Progenitor cell of endocrine pancreas (in vitro differentiated cells): ENCODE data around the gene GPR148. TPM values are rescaled to one million over a fixed set of nuclear protein-coding genes. Genes with fewer than 3 reads are reported as not detected.

ENCODE experiments used
- DNase-seq: peaks from one replicate; pipeline ENCODE4 v3.0.0; 2021; ENCODE audit warnings: low spot score; ENCODE audit not compliant: unreplicated experiment
- H3K27ac Mint-ChIP-seq: 2 replicates; pipeline ENCODE4 v1.8.0; 2021; ENCODE audit warnings: mild to moderate bottlenecking, moderate library complexity, mixed read lengths
- H3K27me3 Mint-ChIP-seq: 2 replicates; pipeline ENCODE4 v1.8.0; 2021; ENCODE audit warnings: mixed read lengths
- H3K36me3 Mint-ChIP-seq: 2 replicates; pipeline ENCODE4 v1.8.0; 2022; ENCODE audit warnings: mixed read lengths; ENCODE audit not compliant: insufficient read depth
- H3K4me1 Mint-ChIP-seq: 2 replicates; pipeline ENCODE4 v1.8.0; 2021; ENCODE audit warnings: low read depth, mixed read lengths
- H3K4me3 Mint-ChIP-seq: 2 replicates; pipeline ENCODE4 v1.8.0; 2021; ENCODE audit warnings: low read depth, mild to moderate bottlenecking, moderate library complexity, mixed read lengths
- H3K9me3 Mint-ChIP-seq: 2 replicates; pipeline ENCODE4 v1.8.0; 2021; ENCODE audit warnings: low read depth, mixed read lengths
- CTCF ChIP-seq: fragments of 200-600 bp; sonication (generic); IDR thresholded peaks from one replicate; pipeline ENCODE4 v1.5.0; 2021; ENCODE audit warnings: antibody characterized with exemption, mild to moderate bottlenecking; ENCODE audit not compliant: unreplicated experiment
- total RNA-seq: library from RNA; stranded (reverse); gene quantifications from 2 replicates; pipeline ENCODE4 v1.2.1, GENCODE V29; 2021

GPR148 gene
- total RNA-seq, 1 donor from 2014 or later = 0.46 TPM

- H3K36me3 Mint-ChIP-seq = no peaks in the 10 kb centered on the region
- peak; percentile 67 for DNase-seq
- peak within 1 kb of the TSS; percentile 84 for H3K4me3 Mint-ChIP-seq
- H3K4me1 Mint-ChIP-seq = peaks cover 3% of the 10 kb centered on the region
- H3K27me3 Mint-ChIP-seq = peaks cover 40% of the 10 kb centered on the region
- H3K9me3 Mint-ChIP-seq = no peaks in the 10 kb centered on the region
- H3K27ac Mint-ChIP-seq = peak within 1 kb of the TSS; percentile 95
- no peak for TF ChIP-seq CTCF
These were observed 26.6 kb downstream of the GPR148 start, which contains the start of gene AMER3 for GRCh38 chr2:130755256-130756052. Gene AMER3, plus strand, starts transcription at chr2:130755540. Its CDS starts 6,533 bp downstream, at chr2:130762073.

GRCh38 chr2:130756053-130756873 lies 27.4 kb downstream of the GPR148 start:
- H3K9me3 Mint-ChIP-seq = no peaks in the 10 kb centered on the region
- no peaks in the 10 kb centered on the region for H3K36me3 Mint-ChIP-seq
- peak; percentile 69 for DNase-seq
- H3K4me1 Mint-ChIP-seq = peaks cover 3% of the 10 kb centered on the region
- H3K27ac Mint-ChIP-seq = peak overlapping the region; percentile 41
- H3K27me3 Mint-ChIP-seq = peaks cover 46% of the 10 kb centered on the region
- H3K4me3 Mint-ChIP-seq = peak overlapping the region; percentile 84
- TF ChIP-seq CTCF = no peak

- peak overlapping the region; percentile 41 for H3K27ac Mint-ChIP-seq
- no peak for DNase-seq
- TF ChIP-seq CTCF = no peak
- peak overlapping the region; percentile 73 for H3K4me3 Mint-ChIP-seq
- H3K27me3 Mint-ChIP-seq = peaks cover 51% of the 10 kb centered on the region
- peaks cover 3% of the 10 kb centered on the region for H3K4me1 Mint-ChIP-seq
- no peaks in the 10 kb centered on the region for H3K36me3 Mint-ChIP-seq
- no peaks in the 10 kb centered on the region for H3K9me3 Mint-ChIP-seq
These were observed 28.2 kb downstream of the GPR148 start for GRCh38 chr2:130756874-130757668.

- no peak for TF ChIP-seq CTCF
- no peak for DNase-seq
These were observed 31.3 kb downstream of the GPR148 start for GRCh38 chr2:130759906-130760753.

More at GRCh38 chr2:130759906-130760753, 31.3 kb downstream of the GPR148 start:
- Mint-ChIP-seq H3K27me3 (peaks cover 39% of the 10 kb centered on the region), H3K27ac (no peak overlapping the region), H3K36me3 (no peaks in the 10 kb centered on the region), H3K9me3 (no peaks in the 10 kb centered on the region), H3K4me1 (peaks cover 3% of the 10 kb centered on the region), H3K4me3 (no peak overlapping the region)
